Measurements from ENCODE around the gene CYFIP1.

CYFIP1 gene

GRCh38 chr15:22819651-22820050 is 160.5 kb downstream of the CYFIP1 start:
- ChIA-PET POLR2A (interaction anchor here (1.2 kb wide), 1 partner anchor 20 kb away, joined by 3 read pairs; no protein-coding TSS in a partner anchor), CTCF (interaction anchor here (0.6 kb wide), 1 partner anchor 250 kb away, joined by 3 read pairs; no protein-coding TSS in a partner anchor)
- Histone ChIP-seq H3K4me1 (ENCODE audit: control insufficient read depth, insufficient read depth, low read length) (no peaks in the 10 kb centered on the region), H3K4me3 (ENCODE audit: low read depth, low read length) (no peak overlapping the region), H3K27ac (ENCODE audit: extremely low read depth, low read depth, low read length) (no peak overlapping the region), H3K9me3 (ENCODE audit: control insufficient read depth, insufficient read depth, low read depth, low read length) (no peaks in the 10 kb centered on the region), H3K36me3 (ENCODE audit: control insufficient read depth in 2 of 2, insufficient read depth in 1 of 2, low read length in 2 of 2) (peaks cover 4 to 27% of the 10 kb centered on the region in 2 experiments; a peak in 2 of 3 replicates)
- TF ChIP-seq ZBTB8A (tag by site-specific recombination; IDR thresholded peaks at IDR 0.05): no peak

Data from HEK293 (cell line).